Right lobe of liver (tissue), 6 donors: ENCODE results near the gene CBLN4. TPM values are rescaled to one million over a fixed set of nuclear protein-coding genes. Genes with fewer than 3 reads are reported as not detected.

Experiments
- ATAC-seq, 4 donors: fragments of 200-7000 bp; cut with Tn5 transposase; one replicate each; pipeline ENCODE4 v1.9.1; 2020; ENCODE audit warnings: mild to moderate bottlenecking in 4 of 4, moderate library complexity in 4 of 4
- DNase-seq, 3 donors: peaks; one replicate each; pipeline ENCODE4 v3.0.0-alpha.2; 2020
- H3K27ac ChIP-seq, 3 donors: fragments of 200-600 bp; one replicate each; pipeline ENCODE4 v1.8.0; 2022
- H3K27me3 ChIP-seq, 2 donors: fragments of 200-600 bp; one replicate each; pipeline ENCODE4 v1.8.0; 2022
- H3K36me3 ChIP-seq, 4 donors: fragments of 200-600 bp; sonication (generic) in 1 of 4; one replicate each; pipeline versions ENCODE4 v1.5.1 to v1.8.0; 2017 to 2022; ENCODE audit warnings: control low read depth in 1 of 4
- H3K4me1 ChIP-seq, 4 donors: fragments of 200-600 bp; sonication (generic) in 1 of 4; one replicate each; pipeline versions ENCODE4 v1.5.1 to v1.8.0; 2017 to 2022; ENCODE audit warnings: control low read depth in 1 of 4
- H3K4me3 ChIP-seq, 3 donors: fragments of 200-600 bp; one replicate each; pipeline ENCODE4 v1.8.0; 2022
- H3K9me3 ChIP-seq, 4 donors: fragments of 200-600 bp; sonication (generic) in 1 of 4; one replicate each; pipeline versions ENCODE4 v1.5.1 to v1.8.0; 2017 to 2022; ENCODE audit warnings: control low read depth in 1 of 4
- POLR2A ChIP-seq: fragments of 450-650 bp; IDR thresholded peaks from one replicate; pipeline ENCODE4 v1.6.1; 2017; ENCODE audit warnings: antibody characterized with exemption, mild to moderate bottlenecking
- WGBS: methylation state at CpG from one replicate; pipeline ENCODE4 v1.1.6; 2018; ENCODE audit warnings: low coverage, low lambda C conversion rate; ENCODE audit not compliant: insufficient coverage; ENCODE audit errors: missing lambda C conversion rate; 5-methylcytosine and 5-hydroxymethylcytosine counted together
- intact Hi-C, 2 donors: fragments of 100-400 bp; cut with DNase I; formaldehyde crosslinking; loops; one replicate each; pipeline versions ENCODE4 v1.11.2 to v1.14.1; 2022
- total RNA-seq, 6 experiments: library from RNA; depleted of rRNA in 2 of 6; stranded (reverse); fragments of >200 nt in 2 of 6; fragmentation: NEBNext Ultra II Directional in 3 of 6; extraction: Animal tissue kit (Norgen Biotek cat#: 25700) in 3 of 6; gene quantifications; one replicate each; pipeline versions ENCODE4 v1.1.0 to v1.2.4, GENCODE V29; 2016 to 2023
- TF ChIP-seq, protein P1 (sequence below), 4 donors: fragments of 200-600 bp in 3 of 4; fragments of 450-650 bp in 1 of 4; IDR thresholded peaks; one replicate each; pipeline versions ENCODE4 v1.5.1 to v1.8.0; 2016 to 2022; ENCODE audit warnings: antibody characterized with exemption in 4 of 4, mild to moderate bottlenecking in 2 of 4
- donor health status: DM: no; HTN: yes; CAD: no.
- donor health status: DM: no; HTN: no; CAD: no.
- donor health status: DM: no; HTN: no; CAD: no.
- donor health status: DM: no; HTN: yes; CAD: no.
- donor health status: DM: no; HTN: yes; CAD: no.

Gene CBLN4
- total RNA-seq, 6 experiments from 2014 or later: 0.20 to 0.23 TPM; not detected in 4

DNA sequence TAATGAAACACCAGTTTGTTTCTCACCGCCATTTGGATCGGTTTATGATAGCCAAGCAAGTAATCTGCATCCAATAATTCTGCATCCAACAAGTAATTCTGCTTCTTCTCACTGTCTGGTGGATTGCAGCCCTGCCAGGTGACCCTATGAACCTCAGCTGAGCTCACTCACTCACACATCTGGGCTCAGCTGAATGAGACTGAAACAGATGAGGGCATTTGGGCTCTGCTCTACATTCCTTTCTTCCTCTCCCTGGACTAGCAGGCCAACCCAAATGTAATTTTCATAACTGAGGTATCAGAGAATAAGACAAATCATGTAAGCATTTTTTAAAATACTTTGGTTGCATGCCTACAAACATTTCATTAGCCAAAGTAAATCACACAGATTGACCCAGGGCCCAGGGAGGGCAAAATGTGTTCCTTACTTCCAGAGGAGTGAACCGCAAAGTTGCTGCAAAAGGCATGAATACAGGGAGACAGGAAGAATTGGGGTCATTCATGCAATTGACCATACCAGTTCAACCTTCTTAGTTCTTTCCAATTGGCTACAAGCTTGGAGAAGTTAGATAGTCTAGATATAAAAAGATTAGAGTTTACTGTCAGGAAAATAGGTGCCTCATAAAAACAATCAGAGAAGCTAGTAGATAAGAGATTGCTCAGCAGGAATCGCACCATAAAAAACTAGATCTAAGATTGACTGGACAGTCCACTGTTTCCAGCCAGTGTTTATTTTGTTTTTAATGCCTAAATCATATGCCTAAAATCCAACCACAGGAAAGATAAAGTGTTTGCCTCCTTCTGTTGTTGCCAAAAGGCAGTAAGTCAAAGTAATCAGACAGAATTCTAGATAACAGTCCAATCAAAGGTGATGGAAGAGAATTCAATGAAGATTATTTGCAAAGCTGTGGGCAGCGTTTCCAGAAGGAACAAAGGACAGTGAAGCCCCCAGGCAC, 43.7 kb downstream of the CBLN4 start:
- H3K36me3 ChIP-seq: no peaks in the 10 kb centered on the region
- no peak for TF ChIP-seq POLR2A
- TF ChIP-seq, protein P1, sequence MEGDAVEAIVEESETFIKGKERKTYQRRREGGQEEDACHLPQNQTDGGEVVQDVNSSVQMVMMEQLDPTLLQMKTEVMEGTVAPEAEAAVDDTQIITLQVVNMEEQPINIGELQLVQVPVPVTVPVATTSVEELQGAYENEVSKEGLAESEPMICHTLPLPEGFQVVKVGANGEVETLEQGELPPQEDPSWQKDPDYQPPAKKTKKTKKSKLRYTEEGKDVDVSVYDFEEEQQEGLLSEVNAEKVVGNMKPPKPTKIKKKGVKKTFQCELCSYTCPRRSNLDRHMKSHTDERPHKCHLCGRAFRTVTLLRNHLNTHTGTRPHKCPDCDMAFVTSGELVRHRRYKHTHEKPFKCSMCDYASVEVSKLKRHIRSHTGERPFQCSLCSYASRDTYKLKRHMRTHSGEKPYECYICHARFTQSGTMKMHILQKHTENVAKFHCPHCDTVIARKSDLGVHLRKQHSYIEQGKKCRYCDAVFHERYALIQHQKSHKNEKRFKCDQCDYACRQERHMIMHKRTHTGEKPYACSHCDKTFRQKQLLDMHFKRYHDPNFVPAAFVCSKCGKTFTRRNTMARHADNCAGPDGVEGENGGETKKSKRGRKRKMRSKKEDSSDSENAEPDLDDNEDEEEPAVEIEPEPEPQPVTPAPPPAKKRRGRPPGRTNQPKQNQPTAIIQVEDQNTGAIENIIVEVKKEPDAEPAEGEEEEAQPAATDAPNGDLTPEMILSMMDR (IDR thresholded peaks at IDR 0.05): no peak
- H3K27me3 ChIP-seq: no peaks in the 10 kb centered on the region
- ATAC-seq (peak; percentile 21 to 78 (median 62)), DNase-seq (no peak)
- peaks cover 0 to 12% (median 2%) of the 10 kb centered on the region in 4 donors for H3K4me1 ChIP-seq
- H3K4me3 ChIP-seq: no peak overlapping the region
- no peaks in the 10 kb centered on the region for H3K9me3 ChIP-seq
- WGBS: 46% methylated on average over 5 of the region's 5 CpGs
- H3K27ac ChIP-seq: no peak overlapping the region
- intact Hi-C loops: no loop called here

DNA sequence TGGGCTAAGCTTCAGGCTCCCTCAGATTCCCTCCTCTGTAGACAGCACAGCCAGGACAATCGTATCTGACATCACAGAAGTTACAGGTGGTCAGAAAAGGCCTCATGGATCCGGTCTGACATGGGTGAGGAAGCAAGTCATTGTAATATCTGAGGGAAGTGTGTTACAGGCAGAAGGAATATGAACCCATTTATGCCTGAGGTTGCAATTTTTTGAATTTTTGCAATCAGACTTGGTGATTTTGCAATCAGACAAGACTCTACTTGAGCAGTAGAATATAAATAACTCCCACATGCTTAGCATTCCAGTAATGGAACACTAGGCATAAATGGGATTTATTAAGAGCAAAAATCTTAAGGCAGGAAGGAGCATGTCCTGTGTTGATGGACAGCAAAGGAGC, 52.1 kb downstream of the CBLN4 start:
- WGBS: 64% methylated on average over 2 of the region's 2 CpGs
- intact Hi-C loops: no loop called here

DNA sequence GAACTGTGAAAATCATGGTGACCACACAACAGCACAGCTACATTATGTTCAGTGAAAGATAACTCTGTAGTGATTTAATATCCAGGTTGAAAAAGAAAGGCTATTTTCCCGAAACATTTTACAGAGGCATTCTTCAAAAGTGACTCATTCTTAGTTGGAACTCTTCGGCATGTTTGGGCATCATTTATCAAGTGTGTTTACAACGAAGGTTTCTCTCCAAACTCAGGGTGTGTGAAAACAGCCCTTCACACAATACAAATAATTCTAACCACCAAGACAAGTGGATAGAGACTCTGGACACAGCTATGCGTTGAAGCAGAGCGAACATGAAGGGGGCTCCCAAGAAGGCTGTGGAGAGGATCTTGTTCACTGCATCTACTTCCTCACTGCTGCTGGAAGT, 57.6 kb downstream of the CBLN4 start:
- H3K36me3 ChIP-seq: no peaks in the 10 kb centered on the region
- ATAC-seq (no peak), DNase-seq (no peak)
- no peaks in the 10 kb centered on the region for H3K9me3 ChIP-seq
- intact Hi-C loops: no loop called here
- 78% methylated on average over 5 of the region's 5 CpGs for WGBS
- no peak overlapping the region for H3K4me3 ChIP-seq
- TF ChIP-seq, protein P1 (IDR thresholded peaks at IDR 0.05): no peak
- no peak for TF ChIP-seq POLR2A
- no peaks in the 10 kb centered on the region for H3K27me3 ChIP-seq
- peaks cover 0 to 4% (median 0%) of the 10 kb centered on the region in 4 donors for H3K4me1 ChIP-seq
- no peak overlapping the region for H3K27ac ChIP-seq

More for the DNA sequence above, 52.1 kb downstream of the CBLN4 start:
- no peaks in the 10 kb centered on the region for H3K9me3 ChIP-seq
- H3K4me1 ChIP-seq: peaks cover 0 to 4% (median 0%) of the 10 kb centered on the region in 4 donors
- ATAC-seq: no peak
- no peaks in the 10 kb centered on the region for H3K36me3 ChIP-seq
- no peaks in the 10 kb centered on the region for H3K27me3 ChIP-seq
- TF ChIP-seq, protein P1 (IDR thresholded peaks at IDR 0.05): no peak
- no peak for TF ChIP-seq POLR2A
- DNase-seq: no peak
- H3K27ac ChIP-seq: no peak overlapping the region
- no peak overlapping the region for H3K4me3 ChIP-seq

Other genes starting within 250 kb of the CBLN4 start
- gene MC3R, start 243.2 kb upstream of the CBLN4 start, total RNA-seq: not detected